ENCODE measurements around the gene SPN.

SPN gene

GRCh38 chr16:29641561-29641960 is 21.5 kb upstream of the SPN start:
- no peak overlapping the region for H3K4me3 ChIP-seq (ENCODE audit: insufficient read depth in 1 of 2, low read depth in 1 of 2, low read length in 2 of 2)
- no peak overlapping the region for H3K18ac ChIP-seq (ENCODE audit: low read depth in 1 of 2, low read length in 2 of 2)
- peak; percentile 14 for DNase-seq
- no peak overlapping the region for H2BK15ac ChIP-seq (ENCODE audit: low read depth, poor library complexity, severe bottlenecking)
- H3K4me2 ChIP-seq (ENCODE audit: low read length, poor library complexity, severe bottlenecking): no peak overlapping the region
- H2BK12ac ChIP-seq (ENCODE audit: low read length in 2 of 2): no peak overlapping the region
- H4K91ac ChIP-seq (ENCODE audit: low read length): no peak overlapping the region
- H3K4ac ChIP-seq (ENCODE audit: low read depth in 1 of 2, low read length in 2 of 2): no peak overlapping the region
- H2AK5ac ChIP-seq (ENCODE audit: low read length, severe bottlenecking): no peak overlapping the region
- no peak overlapping the region for H3K23ac ChIP-seq (ENCODE audit: low read length in 2 of 2)
- no peaks in the 10 kb centered on the region for H3K4me1 ChIP-seq (ENCODE audit: control insufficient read depth, insufficient read depth, low read depth, low read length)
- H2AFZ ChIP-seq (ENCODE audit: low read depth, low read length): no peak overlapping the region
- no peak overlapping the region for H3K27ac ChIP-seq (ENCODE audit: low read length, poor library complexity, severe bottlenecking)
- no peak overlapping the region for H2BK5ac ChIP-seq (ENCODE audit: low read depth, low read length, poor library complexity, severe bottlenecking)
- no peak overlapping the region for H3K9ac ChIP-seq (ENCODE audit: low read length)
- H3K79me1 ChIP-seq (replicated peaks; ENCODE audit: low read length, poor library complexity, severe bottlenecking): no peaks in the 10 kb centered on the region
- 85% methylated on average over 3 of the region's 3 CpGs for WGBS
- no peak overlapping the region for H4K8ac ChIP-seq (ENCODE audit: low read length)
- no peaks in the 10 kb centered on the region for H3K36me3 ChIP-seq (ENCODE audit: control insufficient read depth in 1 of 2, insufficient read depth in 2 of 2, low read depth in 1 of 2, low read length in 2 of 2)
- no peaks in the 10 kb centered on the region for H3K27me3 ChIP-seq (ENCODE audit: control insufficient read depth in 1 of 2, insufficient read depth in 1 of 2, low read length in 2 of 2)
- H2BK120ac ChIP-seq (ENCODE audit: low read depth, low read length): no peak overlapping the region
- H3K14ac ChIP-seq (ENCODE audit: low read length in 2 of 2): no peak overlapping the region
- H3K9me3 ChIP-seq (ENCODE audit: control insufficient read depth, low read length): no peaks in the 10 kb centered on the region

- Histone ChIP-seq H2BK15ac (ENCODE audit: low read depth, poor library complexity, severe bottlenecking) (no peak overlapping the region), H2BK120ac (ENCODE audit: low read depth, low read length) (no peak overlapping the region), H3K27ac (ENCODE audit: low read length, poor library complexity, severe bottlenecking) (no peak overlapping the region), H3K18ac (ENCODE audit: low read depth in 1 of 2, low read length in 2 of 2) (no peak overlapping the region), H3K27me3 (ENCODE audit: control insufficient read depth in 1 of 2, insufficient read depth in 1 of 2, low read length in 2 of 2) (no peaks in the 10 kb centered on the region), H3K9ac (ENCODE audit: low read length) (no peak overlapping the region), H3K4me3 (ENCODE audit: insufficient read depth in 1 of 2, low read depth in 1 of 2, low read length in 2 of 2) (no peak overlapping the region), H2BK12ac (ENCODE audit: low read length in 2 of 2) (no peak overlapping the region), H3K23ac (ENCODE audit: low read length in 2 of 2) (no peak overlapping the region), H4K91ac (ENCODE audit: low read length) (no peak overlapping the region), H3K9me3 (ENCODE audit: control insufficient read depth, low read length) (no peaks in the 10 kb centered on the region), H3K79me1 (replicated peaks; ENCODE audit: low read length, poor library complexity, severe bottlenecking) (no peaks in the 10 kb centered on the region), H3K4ac (ENCODE audit: low read depth in 1 of 2, low read length in 2 of 2) (no peak overlapping the region), H3K14ac (ENCODE audit: low read length in 2 of 2) (no peak overlapping the region), H4K8ac (ENCODE audit: low read length) (no peak overlapping the region), H2AFZ (ENCODE audit: low read depth, low read length) (no peak overlapping the region), H2AK5ac (ENCODE audit: low read length, severe bottlenecking) (no peak overlapping the region), H3K4me2 (ENCODE audit: low read length, poor library complexity, severe bottlenecking) (no peak overlapping the region), H3K36me3 (ENCODE audit: control insufficient read depth in 1 of 2, insufficient read depth in 2 of 2, low read depth in 1 of 2, low read length in 2 of 2) (no peaks in the 10 kb centered on the region), H2BK5ac (ENCODE audit: low read depth, low read length, poor library complexity, severe bottlenecking) (no peak overlapping the region), H3K4me1 (ENCODE audit: control insufficient read depth, insufficient read depth, low read depth, low read length) (no peaks in the 10 kb centered on the region)
- DNase-seq: no peak
- over 99% methylated on average over 7 of the region's 7 CpGs for whole genome bisulfite sequencing
Observed at GRCh38 chr16:29643596-29643995, 19.5 kb upstream of the SPN start.

GRCh38 chr16:29644338-29644857 is 18.6 kb upstream of the SPN start:
- Histone ChIP-seq H3K79me1 (replicated peaks; ENCODE audit: low read length, poor library complexity, severe bottlenecking) (no peaks in the 10 kb centered on the region), H3K27ac (ENCODE audit: low read length, poor library complexity, severe bottlenecking) (no peak overlapping the region), H3K4me1 (ENCODE audit: control insufficient read depth, insufficient read depth, low read depth, low read length) (no peaks in the 10 kb centered on the region), H3K23ac (ENCODE audit: low read length in 2 of 2) (no peak overlapping the region), H3K18ac (ENCODE audit: low read depth in 1 of 2, low read length in 2 of 2) (no peak overlapping the region), H2BK12ac (ENCODE audit: low read length in 2 of 2) (no peak overlapping the region), H2BK5ac (ENCODE audit: low read depth, low read length, poor library complexity, severe bottlenecking) (no peak overlapping the region), H2BK120ac (ENCODE audit: low read depth, low read length) (no peak overlapping the region), H2AK5ac (ENCODE audit: low read length, severe bottlenecking) (no peak overlapping the region), H3K9me3 (ENCODE audit: control insufficient read depth, low read length) (no peaks in the 10 kb centered on the region), H3K27me3 (ENCODE audit: control insufficient read depth in 1 of 2, insufficient read depth in 1 of 2, low read length in 2 of 2) (no peaks in the 10 kb centered on the region), H3K36me3 (ENCODE audit: control insufficient read depth in 1 of 2, insufficient read depth in 2 of 2, low read depth in 1 of 2, low read length in 2 of 2) (no peaks in the 10 kb centered on the region), H2AFZ (ENCODE audit: low read depth, low read length) (no peak overlapping the region), H2BK15ac (ENCODE audit: low read depth, poor library complexity, severe bottlenecking) (no peak overlapping the region), H3K14ac (ENCODE audit: low read length in 2 of 2) (no peak overlapping the region), H3K4me2 (ENCODE audit: low read length, poor library complexity, severe bottlenecking) (no peak overlapping the region), H3K4ac (ENCODE audit: low read depth in 1 of 2, low read length in 2 of 2) (no peak overlapping the region), H4K91ac (ENCODE audit: low read length) (no peak overlapping the region), H3K4me3 (ENCODE audit: insufficient read depth in 1 of 2, low read depth in 1 of 2, low read length in 2 of 2) (no peak overlapping the region), H4K8ac (ENCODE audit: low read length) (no peak overlapping the region), H3K9ac (ENCODE audit: low read length) (no peak overlapping the region)
- DNase-seq: no peak
- WGBS: 86% methylated on average over 9 of the region's 9 CpGs

GRCh38 chr16:29644973-29645693 is 17.9 kb upstream of the SPN start:
- no peak overlapping the region for H2BK12ac ChIP-seq (ENCODE audit: low read length in 2 of 2)
- no peaks in the 10 kb centered on the region for H3K27me3 ChIP-seq (ENCODE audit: control insufficient read depth in 1 of 2, insufficient read depth in 1 of 2, low read length in 2 of 2)
- WGBS: 95% methylated on average over 3 of the region's 4 CpGs
- no peak overlapping the region for H3K4ac ChIP-seq (ENCODE audit: low read depth in 1 of 2, low read length in 2 of 2)
- H2AFZ ChIP-seq (ENCODE audit: low read depth, low read length): no peak overlapping the region
- no peak overlapping the region for H2BK15ac ChIP-seq (ENCODE audit: low read depth, poor library complexity, severe bottlenecking)
- H2BK5ac ChIP-seq (ENCODE audit: low read depth, low read length, poor library complexity, severe bottlenecking): no peak overlapping the region
- H3K4me2 ChIP-seq (ENCODE audit: low read length, poor library complexity, severe bottlenecking): no peak overlapping the region
- H3K4me3 ChIP-seq (ENCODE audit: insufficient read depth in 1 of 2, low read depth in 1 of 2, low read length in 2 of 2): no peak overlapping the region
- H2AK5ac ChIP-seq (ENCODE audit: low read length, severe bottlenecking): no peak overlapping the region
- H3K18ac ChIP-seq (ENCODE audit: low read depth in 1 of 2, low read length in 2 of 2): no peak overlapping the region
- no peak overlapping the region for H3K14ac ChIP-seq (ENCODE audit: low read length in 2 of 2)
- H3K4me1 ChIP-seq (ENCODE audit: control insufficient read depth, insufficient read depth, low read depth, low read length): no peaks in the 10 kb centered on the region
- no peak overlapping the region for H4K91ac ChIP-seq (ENCODE audit: low read length)
- H4K8ac ChIP-seq (ENCODE audit: low read length): no peak overlapping the region
- H3K9me3 ChIP-seq (ENCODE audit: control insufficient read depth, low read length): no peaks in the 10 kb centered on the region
- H3K27ac ChIP-seq (ENCODE audit: low read length, poor library complexity, severe bottlenecking): no peak overlapping the region
- no peak overlapping the region for H3K9ac ChIP-seq (ENCODE audit: low read length)
- DNase-seq: no peak
- no peak overlapping the region for H2BK120ac ChIP-seq (ENCODE audit: low read depth, low read length)
- H3K79me1 ChIP-seq (replicated peaks; ENCODE audit: low read length, poor library complexity, severe bottlenecking): no peaks in the 10 kb centered on the region
- no peak overlapping the region for H3K23ac ChIP-seq (ENCODE audit: low read length in 2 of 2)
- no peaks in the 10 kb centered on the region for H3K36me3 ChIP-seq (ENCODE audit: control insufficient read depth in 1 of 2, insufficient read depth in 2 of 2, low read depth in 1 of 2, low read length in 2 of 2)
